Right lobe of liver (tissue), 4 donors: ENCODE data around the gene TFF2.

Experiments
- POLR2A ChIP-seq: fragments of 450-650 bp; IDR thresholded peaks from one replicate; pipeline ENCODE4 v1.6.1; 2017; ENCODE audit warnings: antibody characterized with exemption, mild to moderate bottlenecking
- TF ChIP-seq, protein P1 (sequence below), 4 donors: fragments of 200-600 bp in 3 of 4; fragments of 450-650 bp in 1 of 4; IDR thresholded peaks; one replicate each; pipeline versions ENCODE4 v1.5.1 to v1.8.0; 2016 to 2022; ENCODE audit warnings: antibody characterized with exemption in 4 of 4, mild to moderate bottlenecking in 2 of 4
- donor health status: DM: no; HTN: no; CAD: no.
- donor health status: DM: no; HTN: no; CAD: no.
- donor health status: DM: no; HTN: yes; CAD: no.

DNA sequence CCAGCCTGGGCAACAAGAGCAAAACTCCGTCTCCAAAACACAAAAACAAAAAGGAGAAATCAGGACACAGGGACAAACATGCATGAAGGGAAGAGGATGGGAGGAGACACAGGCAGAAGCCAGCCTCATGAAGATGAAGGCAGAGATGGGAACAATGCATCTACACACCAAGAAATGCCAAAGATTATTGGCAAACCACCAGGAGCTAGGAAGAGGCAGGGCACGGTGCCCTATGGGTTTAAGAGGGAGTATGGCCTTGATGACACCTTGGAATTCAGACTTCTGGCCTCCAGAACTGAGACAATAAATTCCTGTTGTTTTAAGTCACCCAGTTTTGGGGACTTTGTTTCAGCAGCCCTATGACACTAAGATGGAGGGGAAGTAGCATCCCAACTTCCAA, 39.9 kb upstream of the TFF2 start:
- TF ChIP-seq, protein P1, sequence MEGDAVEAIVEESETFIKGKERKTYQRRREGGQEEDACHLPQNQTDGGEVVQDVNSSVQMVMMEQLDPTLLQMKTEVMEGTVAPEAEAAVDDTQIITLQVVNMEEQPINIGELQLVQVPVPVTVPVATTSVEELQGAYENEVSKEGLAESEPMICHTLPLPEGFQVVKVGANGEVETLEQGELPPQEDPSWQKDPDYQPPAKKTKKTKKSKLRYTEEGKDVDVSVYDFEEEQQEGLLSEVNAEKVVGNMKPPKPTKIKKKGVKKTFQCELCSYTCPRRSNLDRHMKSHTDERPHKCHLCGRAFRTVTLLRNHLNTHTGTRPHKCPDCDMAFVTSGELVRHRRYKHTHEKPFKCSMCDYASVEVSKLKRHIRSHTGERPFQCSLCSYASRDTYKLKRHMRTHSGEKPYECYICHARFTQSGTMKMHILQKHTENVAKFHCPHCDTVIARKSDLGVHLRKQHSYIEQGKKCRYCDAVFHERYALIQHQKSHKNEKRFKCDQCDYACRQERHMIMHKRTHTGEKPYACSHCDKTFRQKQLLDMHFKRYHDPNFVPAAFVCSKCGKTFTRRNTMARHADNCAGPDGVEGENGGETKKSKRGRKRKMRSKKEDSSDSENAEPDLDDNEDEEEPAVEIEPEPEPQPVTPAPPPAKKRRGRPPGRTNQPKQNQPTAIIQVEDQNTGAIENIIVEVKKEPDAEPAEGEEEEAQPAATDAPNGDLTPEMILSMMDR (IDR thresholded peaks at IDR 0.05) = no peak
- TF ChIP-seq POLR2A = no peak
